Osteocyte (in vitro differentiated cells): ENCODE results near the gene DCAF16. TPM values are rescaled to one million over a fixed set of nuclear protein-coding genes. Genes with fewer than 3 reads are reported as not detected.

ENCODE experiments used
- DNase-seq: peaks from one replicate; pipeline ENCODE4 v3.0.0; 2021; ENCODE audit warnings: mixed read lengths; ENCODE audit not compliant: unreplicated experiment; ENCODE audit errors: extremely low spot score
- H3K27ac Mint-ChIP-seq: one replicate; pipeline ENCODE4 v1.8.0; 2021; ENCODE audit warnings: mild to moderate bottlenecking, mixed read lengths; ENCODE audit not compliant: unreplicated experiment
- H3K27me3 Mint-ChIP-seq: one replicate; pipeline ENCODE4 v1.8.0; 2021; ENCODE audit warnings: mixed read lengths; ENCODE audit not compliant: unreplicated experiment
- H3K36me3 Mint-ChIP-seq: one replicate; pipeline ENCODE4 v1.8.0; 2021; ENCODE audit warnings: mixed read lengths; ENCODE audit not compliant: unreplicated experiment
- H3K4me1 Mint-ChIP-seq: one replicate; pipeline ENCODE4 v1.8.0; 2021; ENCODE audit warnings: mixed read lengths; ENCODE audit not compliant: unreplicated experiment
- H3K4me3 Mint-ChIP-seq: one replicate; pipeline ENCODE4 v1.8.0; 2021; ENCODE audit warnings: mild to moderate bottlenecking, moderate library complexity, mixed read lengths; ENCODE audit not compliant: unreplicated experiment
- H3K9me3 Mint-ChIP-seq: one replicate; pipeline ENCODE4 v1.8.0; 2021; ENCODE audit warnings: mixed read lengths; ENCODE audit not compliant: unreplicated experiment
- total RNA-seq: library from RNA; stranded (reverse); gene quantifications from 2 replicates; pipeline ENCODE4 v1.2.1, GENCODE V29; 2021
- TF ChIP-seq, protein P1 (sequence below): fragments of 200-600 bp; sonication (generic); IDR thresholded peaks from 2 replicates; pipeline ENCODE4 v1.5.0; 2021; ENCODE audit warnings: antibody characterized with exemption, mild to moderate bottlenecking, moderate library complexity

DCAF16 gene
- total RNA-seq, 1 donor from 2014 or later = 53.0 TPM

- Mint-ChIP-seq H3K36me3 (peaks cover 13% of the 10 kb centered on the region), H3K4me1 (peaks cover 8% of the 10 kb centered on the region), H3K4me3 (no peak overlapping the region), H3K9me3 (no peaks in the 10 kb centered on the region), H3K27me3 (peaks cover 9% of the 10 kb centered on the region), H3K27ac (no peak overlapping the region)
- TF ChIP-seq, protein P1, sequence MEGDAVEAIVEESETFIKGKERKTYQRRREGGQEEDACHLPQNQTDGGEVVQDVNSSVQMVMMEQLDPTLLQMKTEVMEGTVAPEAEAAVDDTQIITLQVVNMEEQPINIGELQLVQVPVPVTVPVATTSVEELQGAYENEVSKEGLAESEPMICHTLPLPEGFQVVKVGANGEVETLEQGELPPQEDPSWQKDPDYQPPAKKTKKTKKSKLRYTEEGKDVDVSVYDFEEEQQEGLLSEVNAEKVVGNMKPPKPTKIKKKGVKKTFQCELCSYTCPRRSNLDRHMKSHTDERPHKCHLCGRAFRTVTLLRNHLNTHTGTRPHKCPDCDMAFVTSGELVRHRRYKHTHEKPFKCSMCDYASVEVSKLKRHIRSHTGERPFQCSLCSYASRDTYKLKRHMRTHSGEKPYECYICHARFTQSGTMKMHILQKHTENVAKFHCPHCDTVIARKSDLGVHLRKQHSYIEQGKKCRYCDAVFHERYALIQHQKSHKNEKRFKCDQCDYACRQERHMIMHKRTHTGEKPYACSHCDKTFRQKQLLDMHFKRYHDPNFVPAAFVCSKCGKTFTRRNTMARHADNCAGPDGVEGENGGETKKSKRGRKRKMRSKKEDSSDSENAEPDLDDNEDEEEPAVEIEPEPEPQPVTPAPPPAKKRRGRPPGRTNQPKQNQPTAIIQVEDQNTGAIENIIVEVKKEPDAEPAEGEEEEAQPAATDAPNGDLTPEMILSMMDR = no peak
- no peak for DNase-seq
Observed at GRCh38 chr4:17786567-17786966, 24.0 kb downstream of the DCAF16 start.

GRCh38 chr4:17785858-17786257, 24.7 kb downstream of the DCAF16 start:
- no peak for DNase-seq
- H3K4me1 Mint-ChIP-seq = peaks cover 10% of the 10 kb centered on the region
- H3K27ac Mint-ChIP-seq = no peak overlapping the region
- no peaks in the 10 kb centered on the region for H3K9me3 Mint-ChIP-seq
- TF ChIP-seq, protein P1 = no peak
- H3K27me3 Mint-ChIP-seq = peaks cover 9% of the 10 kb centered on the region
- H3K4me3 Mint-ChIP-seq = no peak overlapping the region
- H3K36me3 Mint-ChIP-seq = peaks cover 7% of the 10 kb centered on the region

GRCh38 chr4:17781300-17782287, 29.0 kb downstream of the DCAF16 start, which contains the start of gene FAM184B:
TSS of gene FAM184B (minus strand) at chr4:17781621. CDS start at chr4:17781299, 322 bp downstream.
- H3K36me3 Mint-ChIP-seq = no peaks in the 10 kb centered on the region
- H3K4me1 Mint-ChIP-seq = peaks cover 14% of the 10 kb centered on the region
- H3K4me3 Mint-ChIP-seq = peak within 1 kb of the TSS; percentile 68
- H3K27ac Mint-ChIP-seq = no peak within 1 kb of the TSS
- DNase-seq = no peak
- TF ChIP-seq, protein P1 = no peak
- H3K9me3 Mint-ChIP-seq = no peaks in the 10 kb centered on the region
- peaks cover 43% of the 10 kb centered on the region for H3K27me3 Mint-ChIP-seq

- Mint-ChIP-seq H3K4me3 (peak overlapping the region; percentile 68), H3K27ac (no peak overlapping the region), H3K36me3 (no peaks in the 10 kb centered on the region), H3K27me3 (peaks cover 43% of the 10 kb centered on the region), H3K9me3 (no peaks in the 10 kb centered on the region), H3K4me1 (peaks cover 14% of the 10 kb centered on the region)
- no peak for DNase-seq
- TF ChIP-seq, protein P1 = no peak
Observed at GRCh38 chr4:17780501-17781299, 29.9 kb downstream of the DCAF16 start.
